Activated CD8-positive, alpha-beta memory T cell treated with anti-CD3 and anti-CD28 coated beads for 24 hours (primary cell): ENCODE measurements around the gene SLC8A1.

Experiments used
- DNase-seq: peaks from one replicate; pipeline ENCODE4 v3.0.0-alpha.2; 2020

Gene SLC8A1

DNA sequence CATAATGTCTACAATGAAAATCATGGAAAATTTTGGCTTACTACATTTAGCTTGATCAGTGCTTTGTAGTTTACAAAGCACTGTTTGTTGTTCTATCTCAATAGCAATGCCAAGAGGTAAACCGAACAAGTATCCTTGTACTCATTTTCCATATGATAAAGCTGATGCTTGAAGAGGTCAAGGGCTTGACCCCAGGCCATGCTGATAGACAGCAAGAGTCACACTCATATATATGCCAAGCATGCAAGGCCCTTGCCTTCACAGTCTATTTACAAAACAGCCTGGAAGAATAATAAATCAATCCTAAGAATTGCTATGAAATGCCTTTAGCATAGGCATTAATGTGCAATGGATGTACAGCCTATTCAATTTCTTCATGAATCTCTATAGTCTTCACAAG, 71.8 kb downstream of the SLC8A1 start:
- no peak for DNase-seq

DNA sequence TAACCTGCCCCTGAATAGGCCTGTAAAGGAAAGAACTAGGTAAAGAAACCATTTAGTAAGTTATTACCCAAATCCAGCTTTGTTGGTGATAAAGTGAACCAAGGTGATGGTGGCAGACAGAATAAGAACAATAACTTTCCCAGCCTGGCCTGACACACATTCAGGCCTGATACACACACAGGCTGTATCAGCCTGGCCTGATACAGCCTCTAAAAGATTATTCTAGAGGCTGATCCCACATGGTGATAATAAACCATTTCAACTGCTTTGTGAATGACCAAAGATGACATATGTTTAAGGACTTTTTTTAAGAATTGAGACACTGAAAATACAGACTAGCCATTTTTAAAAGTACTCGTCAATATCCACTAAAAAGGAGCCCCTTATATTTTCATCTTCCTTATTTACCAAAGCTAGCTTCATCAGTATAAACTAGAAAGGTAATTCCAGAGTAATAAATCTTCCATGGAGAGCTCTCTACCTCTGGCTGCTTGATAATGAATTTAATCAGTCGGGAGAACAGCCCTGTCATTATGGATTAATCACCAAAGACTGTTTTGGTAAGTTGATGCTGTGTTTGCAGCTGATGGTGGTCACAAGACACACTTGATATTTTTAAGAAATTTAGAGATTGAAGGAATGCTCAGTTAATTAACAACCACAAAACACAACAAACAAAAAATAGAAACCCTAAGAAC, 77.2 kb downstream of the SLC8A1 start:
- no peak for DNase-seq

DNA sequence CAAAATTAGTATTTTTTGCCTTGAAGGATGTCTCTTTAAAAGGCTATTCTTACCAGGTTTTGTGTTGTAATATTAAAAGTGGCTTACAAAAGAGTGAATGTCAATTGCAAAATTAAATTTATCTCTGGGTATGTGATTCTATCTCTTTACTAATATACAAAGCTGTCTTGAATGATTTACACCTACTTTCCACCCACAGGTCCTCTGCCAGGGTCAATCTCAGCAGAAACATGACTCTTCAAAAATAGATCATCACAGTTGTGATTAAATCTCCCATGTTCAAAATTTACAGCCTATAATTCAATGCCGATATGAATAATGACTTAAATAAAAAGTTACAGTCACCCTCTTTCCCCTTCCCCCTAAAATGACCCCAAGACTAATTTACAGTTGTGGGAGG, 78.8 kb downstream of the SLC8A1 start:
- DNase-seq: no peak

DNA sequence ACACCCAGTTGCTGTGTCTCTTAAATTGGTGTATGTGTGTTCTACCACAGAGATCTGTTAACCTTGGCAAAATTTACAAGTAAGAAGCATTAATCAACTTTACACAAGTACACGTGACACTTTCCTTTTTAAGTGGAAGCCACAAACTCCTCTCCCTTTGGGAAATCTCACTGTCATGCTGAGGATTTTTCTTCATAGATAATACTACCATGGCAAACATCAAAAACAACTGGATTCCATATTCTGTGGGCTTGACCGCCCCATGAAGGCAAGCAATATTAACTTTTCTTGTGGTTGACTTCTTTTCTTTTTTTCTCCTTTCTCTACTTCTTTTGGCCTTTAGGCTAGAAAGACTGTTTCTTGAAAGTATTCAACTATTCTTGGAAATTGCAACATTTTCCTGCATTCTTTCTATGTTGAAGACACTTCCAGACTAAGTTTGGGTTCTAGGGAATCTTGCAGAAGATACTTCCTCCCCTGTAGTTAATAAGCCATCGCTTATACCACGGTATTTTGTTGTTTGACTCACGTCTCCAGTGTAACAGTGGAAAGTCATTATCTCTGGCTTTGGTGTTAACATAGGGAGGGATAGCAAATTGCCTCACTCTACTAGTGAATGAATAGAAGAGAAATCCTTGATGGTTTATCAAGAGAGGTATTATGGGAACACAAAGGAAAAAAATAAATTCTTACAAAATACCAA, 79.5 kb downstream of the SLC8A1 start:
- DNase-seq: no peak

DNA sequence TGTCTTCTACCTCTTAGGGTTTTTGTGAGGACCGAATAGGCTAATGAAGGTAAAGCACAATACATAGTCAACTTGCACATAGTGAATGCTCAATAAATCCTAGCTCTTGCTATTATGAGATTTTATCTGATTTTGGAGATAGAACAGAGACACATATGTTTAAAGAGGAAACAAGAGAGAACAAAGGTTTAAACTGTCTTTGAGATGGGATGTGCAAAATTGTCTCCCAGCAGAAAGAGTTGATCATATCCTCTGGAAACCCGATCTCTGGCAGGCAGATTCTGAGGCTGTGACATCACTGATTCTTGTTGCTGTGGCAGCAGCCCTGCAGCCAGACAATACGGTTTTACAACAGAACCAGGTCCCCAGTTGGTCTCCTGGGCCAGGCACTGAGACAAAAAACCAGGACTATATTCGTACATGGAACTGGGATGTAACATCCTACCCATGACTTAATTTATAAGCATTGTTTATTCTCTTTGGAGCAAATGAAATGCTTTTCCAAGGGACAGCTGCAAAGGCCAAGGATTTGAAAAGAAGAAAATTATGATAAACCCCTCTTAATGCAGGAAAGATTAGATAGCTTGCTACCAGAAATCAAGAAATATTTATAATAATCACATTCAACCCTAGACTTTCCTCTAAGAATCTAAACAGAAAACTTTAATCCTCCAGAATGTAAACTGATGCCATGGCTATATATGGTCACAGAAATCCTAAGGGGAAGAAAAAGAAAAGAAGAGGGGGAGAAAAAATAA, 80.2 kb downstream of the SLC8A1 start:
- no peak for DNase-seq

DNA sequence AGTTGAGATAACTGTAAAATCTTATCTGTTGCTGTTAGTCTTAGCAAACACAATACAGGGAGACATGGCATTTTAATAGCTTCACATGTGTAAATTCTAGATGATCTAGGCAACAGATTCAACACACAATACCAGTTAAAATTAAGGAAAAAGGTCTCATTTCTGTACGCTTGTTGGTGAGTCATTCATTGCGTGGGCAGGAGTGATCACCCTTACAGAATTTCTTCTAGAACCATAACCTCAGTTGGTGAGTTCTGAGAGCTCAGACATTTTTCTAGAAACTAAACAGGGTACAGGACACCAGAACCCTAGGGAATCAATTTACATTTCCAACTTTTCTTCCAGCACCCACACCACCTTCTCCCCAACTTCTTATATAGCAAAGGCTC, 81.9 kb downstream of the SLC8A1 start:
- DNase-seq: no peak

DNA sequence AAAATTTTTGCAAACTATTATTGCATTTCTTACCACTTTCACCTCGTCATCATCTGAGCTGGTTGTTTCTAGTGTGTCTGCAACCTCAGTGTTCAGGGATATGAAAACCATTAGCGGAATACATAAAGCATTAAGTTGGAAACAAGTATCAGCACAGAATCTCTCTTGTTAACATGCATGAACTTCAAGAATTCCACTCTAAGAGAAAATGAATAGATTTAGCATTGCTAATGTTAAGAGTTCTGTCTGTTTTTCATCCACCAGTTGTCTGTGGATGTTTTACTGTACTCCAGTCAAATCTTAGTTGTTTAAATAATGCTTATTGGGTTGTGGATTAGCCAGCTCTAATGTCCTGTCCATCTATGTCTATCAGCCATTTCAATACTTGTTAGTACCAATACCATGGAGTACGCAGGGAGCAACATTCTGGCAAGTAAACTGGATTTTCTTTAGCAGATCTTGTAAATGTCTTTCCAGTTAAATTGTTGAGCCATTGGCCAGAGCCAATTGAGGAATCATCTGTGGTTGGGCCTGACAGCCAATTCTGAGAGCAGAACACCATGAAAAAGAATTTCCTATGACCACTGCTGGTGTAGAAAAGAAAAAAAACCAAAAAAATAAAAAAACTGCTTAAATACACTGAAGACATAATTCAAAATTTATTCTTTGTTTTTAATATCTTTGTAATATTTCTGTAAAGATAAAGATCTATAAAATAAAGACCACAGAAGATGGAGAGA, 82.5 kb downstream of the SLC8A1 start:
- DNase-seq: no peak

DNA sequence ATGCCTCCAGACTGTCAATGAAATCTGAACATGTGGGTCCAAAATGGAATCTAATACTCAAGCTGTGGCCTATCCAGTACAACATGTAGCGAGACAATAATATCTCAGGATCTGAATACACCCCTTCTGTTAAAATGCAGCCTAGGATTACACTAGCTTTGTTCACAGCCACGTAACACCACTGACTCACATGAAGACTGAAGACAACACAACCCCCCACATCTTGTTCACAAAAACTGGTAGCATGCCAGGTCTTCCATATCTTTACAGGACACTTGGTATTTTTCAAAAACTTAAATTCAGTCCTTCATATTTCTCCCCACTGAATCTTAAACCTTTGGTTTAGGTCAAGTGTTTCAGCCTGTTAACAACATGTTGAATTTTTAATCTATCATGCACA, 84.2 kb downstream of the SLC8A1 start:
- no peak for DNase-seq

DNA sequence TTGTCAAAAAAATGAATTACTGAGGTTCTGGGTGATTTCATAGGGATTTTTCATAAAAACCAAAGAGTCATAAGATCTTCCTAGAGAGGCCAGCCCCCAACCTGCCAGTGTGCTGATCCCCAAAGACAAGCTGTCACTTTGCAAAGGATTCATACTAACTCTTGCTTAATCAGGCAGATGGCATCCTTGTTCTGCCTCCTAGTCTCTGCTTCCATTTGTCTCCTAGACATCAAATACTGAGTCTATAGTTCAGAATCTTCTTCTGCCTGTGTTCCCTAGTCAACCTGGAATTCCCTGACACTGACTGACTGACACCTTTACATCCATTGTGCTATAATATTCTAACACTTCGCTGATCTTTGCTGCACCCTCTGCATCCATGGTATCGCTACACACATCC, 84.9 kb downstream of the SLC8A1 start:
- no peak for DNase-seq

DNA sequence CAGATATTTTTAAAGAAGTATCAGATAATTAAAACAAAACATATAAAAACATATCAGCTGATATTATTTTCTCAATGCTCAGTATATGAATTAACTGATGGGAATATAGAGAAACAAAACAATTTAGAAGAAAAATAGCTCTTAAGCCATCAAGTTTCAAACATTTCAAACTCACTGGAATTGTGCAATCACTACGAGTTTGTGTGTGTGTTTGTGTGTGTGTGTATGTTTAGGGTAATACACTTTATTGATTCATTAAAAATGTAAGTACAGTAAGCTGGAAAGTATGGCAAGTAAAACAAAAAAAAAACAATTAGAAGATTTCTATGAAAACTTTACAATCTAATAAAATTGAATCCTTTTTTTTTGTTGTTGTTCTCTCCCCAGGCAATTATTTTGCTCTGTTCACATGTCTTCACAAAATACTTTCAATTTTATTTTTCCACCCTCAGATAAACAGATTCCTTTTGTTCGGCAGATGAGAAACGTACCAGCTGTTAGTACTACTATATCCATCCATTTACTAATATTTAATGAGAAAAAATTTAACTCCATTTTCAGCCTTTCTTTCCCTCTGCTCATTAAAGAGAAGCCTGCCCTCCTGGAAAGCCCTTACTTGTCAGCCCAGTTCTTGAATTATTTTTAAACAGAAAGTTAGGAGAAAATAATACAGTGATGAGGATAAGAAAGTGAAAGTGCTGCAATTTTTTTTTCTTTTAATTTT, 87.6 kb downstream of the SLC8A1 start:
- no peak for DNase-seq

DNA sequence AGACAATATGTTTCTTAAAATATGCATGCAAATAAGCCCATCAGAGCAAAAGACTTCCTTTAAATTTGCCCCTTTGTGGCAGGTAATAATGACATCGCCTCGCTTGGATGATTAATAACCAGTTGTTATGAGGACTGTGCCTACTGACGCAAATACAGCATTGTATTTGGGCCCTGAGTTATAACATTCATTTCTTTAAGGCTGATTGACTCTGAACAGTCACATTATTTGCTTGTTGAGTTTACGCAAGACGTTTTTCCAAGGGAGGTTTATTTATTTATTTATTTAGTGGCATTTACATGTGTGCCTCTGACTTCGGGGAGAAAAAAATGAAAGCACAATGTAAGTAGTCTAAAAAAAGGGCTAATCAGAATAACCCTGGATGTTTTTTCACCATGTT, 88.3 kb downstream of the SLC8A1 start:
- DNase-seq: no peak

DNA sequence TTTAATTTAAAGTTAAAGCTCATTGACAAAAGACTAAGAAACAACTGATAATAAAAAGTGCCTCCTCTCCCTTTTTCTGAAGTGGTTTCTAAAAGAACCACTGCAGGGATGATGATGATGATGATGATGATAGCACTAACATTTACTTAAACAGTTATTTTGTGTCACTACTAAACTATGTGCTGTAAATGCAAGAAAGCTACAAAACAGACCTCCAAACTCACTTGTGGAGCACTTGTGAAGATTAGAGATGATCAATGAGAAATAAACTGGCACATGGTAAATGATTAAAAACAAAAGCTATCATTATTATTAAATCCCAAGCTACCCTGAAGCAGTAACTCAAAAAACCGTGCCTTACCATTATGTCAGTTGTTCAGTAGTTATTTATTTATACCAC, 88.7 kb downstream of the SLC8A1 start:
- DNase-seq: no peak

DNA sequence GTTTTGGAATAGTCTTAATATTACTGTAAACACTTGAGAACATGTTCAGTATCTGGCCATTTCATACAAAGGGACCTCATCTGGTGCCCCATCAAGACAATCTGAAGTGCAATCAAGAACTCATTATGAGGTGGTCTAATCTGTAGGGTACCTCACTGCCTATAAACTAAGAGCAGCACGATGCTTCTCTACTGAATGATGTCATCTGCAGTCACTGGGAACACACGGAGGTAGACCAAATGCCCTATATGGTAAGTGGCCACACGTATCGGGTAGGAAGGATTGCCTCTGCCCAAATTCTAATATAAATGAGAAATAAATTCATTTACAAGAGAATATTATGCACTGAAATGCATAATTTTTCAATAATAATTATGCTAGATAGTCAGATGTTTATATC, 90.4 kb downstream of the SLC8A1 start:
- DNase-seq: no peak

DNA sequence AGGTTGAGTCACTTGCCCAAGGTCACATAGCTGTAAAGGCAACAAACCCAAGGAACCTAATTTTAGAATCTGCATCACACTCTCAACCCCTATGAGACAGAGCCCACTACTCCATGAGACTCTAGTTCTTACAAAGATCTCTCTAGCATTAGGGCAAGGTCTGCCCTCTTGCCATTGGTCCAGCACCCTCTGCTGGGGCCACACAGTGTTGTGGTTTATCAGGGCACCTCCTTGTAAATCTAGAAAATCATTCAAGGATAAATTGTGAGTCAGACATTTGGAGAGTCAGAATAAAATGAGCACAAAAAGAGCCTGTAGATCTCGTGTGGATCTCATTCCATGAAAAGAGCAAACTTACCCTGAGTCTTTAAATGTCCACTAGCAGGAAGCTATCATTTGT, 91.2 kb downstream of the SLC8A1 start:
- DNase-seq: no peak

DNA sequence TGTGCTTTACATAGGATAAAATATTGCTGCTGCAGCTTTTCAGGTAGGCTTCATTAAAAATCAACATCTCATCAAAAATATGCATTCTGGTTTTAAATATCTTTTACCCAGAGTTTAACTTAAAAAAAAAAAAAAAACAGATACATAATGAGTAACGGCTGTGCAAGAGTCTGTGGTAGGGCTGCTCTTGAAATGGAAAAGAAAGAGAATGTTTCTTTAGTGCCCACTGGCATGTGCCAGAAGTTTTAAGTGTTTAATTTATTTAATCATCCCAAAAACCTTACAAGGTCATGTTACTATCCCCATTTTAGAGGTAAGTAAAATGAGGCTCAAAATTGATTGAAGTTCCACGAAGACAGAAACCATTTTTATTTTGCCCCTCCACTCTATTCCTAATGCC, 92.1 kb downstream of the SLC8A1 start:
- DNase-seq: no peak

DNA sequence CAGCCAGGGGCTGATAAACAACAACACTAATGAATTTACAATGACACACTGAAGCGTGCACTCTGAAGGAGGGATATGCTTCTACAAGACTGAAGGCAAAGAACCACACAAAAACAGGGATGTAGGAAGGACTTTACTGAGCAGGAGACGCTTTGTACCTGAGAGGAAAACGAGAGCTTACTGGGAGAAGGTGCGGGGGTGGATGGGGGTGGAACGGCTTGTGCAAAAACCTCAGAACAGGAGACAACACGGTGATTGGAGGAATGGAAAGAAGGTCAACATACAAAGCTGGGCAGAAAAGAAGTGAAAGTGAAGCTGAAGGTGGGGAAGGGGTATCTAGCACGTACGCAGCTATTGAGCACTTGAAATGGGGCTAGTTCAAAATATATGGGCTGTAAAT, 93.1 kb downstream of the SLC8A1 start:
- no peak for DNase-seq

DNA sequence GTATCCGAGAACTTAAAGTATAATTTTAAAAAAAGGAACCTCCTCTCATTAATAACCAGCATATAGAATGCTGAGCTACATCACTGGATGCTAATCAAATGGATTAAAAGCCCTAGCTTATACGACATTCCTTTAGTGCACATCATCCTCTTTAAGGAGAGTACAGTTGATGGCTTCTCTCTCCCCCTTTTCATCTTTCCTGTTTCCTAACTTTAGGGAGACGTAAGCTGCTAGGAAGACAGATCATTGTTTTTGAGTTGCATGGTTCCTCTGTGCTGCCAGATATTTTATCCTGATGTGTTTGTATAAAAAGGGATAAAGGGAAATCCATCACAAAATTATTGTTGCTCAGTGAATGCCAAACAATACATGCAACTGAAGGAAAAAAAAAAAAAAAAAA, 94.2 kb downstream of the SLC8A1 start:
- DNase-seq: no peak

DNA sequence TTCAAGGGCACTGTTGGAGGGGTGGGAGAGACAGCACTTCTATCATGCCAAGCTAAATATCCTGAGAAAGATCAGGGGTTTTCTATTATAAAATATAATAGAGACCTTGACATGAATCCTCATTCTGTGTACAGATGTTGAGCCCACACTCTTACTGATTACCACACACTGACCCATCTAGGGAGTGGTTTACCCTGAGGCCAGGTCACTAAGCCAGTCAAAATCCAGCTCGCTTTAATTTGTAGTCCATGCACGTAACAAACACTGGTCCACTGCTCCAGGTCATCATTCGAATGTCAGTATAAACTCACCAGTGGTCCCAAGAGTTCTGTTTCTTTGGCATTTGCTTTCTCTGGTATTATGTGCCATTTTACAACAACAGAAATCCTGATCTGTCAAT, 96.4 kb downstream of the SLC8A1 start:
- DNase-seq: no peak

DNA sequence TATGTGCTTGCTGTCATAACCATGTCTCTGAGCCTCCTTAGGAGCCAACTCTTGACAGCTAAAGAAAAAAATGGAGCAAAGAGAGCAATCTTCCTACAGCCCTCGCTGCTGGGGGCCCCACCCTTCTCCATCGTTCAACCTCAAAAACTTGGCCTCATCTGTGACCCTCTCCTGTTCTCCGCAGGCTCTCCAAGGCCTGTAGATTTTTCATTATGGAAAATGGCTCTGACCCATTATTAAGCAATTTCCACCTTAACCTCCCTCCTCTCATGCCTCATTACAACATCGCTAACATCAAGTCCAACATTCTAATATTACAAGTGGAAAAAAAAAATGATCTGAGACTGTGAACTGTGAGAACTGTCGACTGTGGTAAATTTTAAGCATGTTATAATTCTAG, 98.7 kb downstream of the SLC8A1 start:
- DNase-seq: no peak

DNA sequence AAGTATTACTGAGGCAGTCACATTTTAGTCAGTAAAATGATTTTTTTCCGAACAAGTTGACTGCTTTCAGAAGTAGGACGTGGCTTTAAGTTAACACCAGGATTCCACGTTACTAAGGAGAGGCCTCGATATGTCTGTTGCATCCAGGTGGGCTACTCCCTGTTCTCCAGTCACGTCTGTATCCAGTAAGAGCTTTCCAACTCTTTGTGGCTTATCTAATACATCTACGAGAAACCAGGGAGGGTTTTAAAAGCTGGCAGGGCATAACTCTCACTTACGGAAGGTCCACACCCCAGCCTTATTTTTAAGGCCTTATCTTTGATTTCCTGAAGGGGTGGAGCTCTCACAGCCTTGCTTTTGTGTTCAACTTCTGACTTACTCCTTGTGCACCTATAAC, 99.2 kb downstream of the SLC8A1 start:
- DNase-seq: no peak

DNA sequence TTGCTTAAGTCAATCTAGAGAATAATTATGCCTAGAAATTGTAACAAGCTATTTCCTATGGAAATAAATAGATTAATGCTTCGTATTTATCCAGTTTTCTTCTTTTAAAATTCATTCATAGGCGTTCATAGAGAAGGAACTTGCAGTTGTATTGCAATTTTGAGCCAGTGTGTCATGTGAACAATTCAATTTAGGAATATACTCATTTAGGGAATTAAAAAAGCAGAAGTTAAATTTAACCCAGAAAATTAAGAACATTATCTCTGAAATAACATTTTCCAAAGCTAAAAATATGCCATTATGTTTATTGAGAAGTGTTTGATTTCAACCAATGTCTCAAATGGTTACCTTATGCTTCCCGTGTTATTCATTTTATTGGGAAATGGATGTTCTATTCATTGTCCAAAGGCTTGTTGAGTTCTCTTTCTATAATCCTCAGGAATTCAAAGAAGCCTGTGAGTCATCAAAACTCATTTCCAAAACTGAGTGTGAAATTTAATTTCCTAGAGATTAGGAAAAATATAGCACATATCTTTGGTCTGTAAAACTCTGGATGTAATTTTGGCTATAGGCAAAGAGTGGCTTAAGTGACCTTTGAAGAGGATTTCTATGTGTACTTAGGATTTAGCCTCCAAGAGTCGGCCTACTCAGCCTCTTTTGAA, 99.7 kb downstream of the SLC8A1 start:
- no peak for DNase-seq

DNA sequence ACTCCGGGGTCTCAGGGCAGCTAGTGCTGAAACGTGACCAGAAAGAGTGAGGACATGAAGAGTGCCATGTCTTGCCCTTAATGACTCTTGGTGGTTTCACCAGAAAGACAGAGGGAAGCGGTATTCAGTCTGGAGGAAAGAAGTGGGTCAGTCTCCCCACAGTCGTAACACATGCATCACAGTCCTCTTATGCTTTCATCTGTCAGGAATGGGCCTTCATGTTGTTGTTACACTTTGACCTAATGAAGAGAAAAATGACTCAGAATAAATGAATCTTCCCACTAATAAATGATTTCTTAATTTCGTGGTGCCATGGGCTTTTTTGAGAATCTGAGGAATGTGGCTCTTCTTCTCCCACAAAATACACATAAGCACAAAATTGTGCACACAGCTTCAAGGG, 103.2 kb downstream of the SLC8A1 start:
- no peak for DNase-seq
